ENCODE results near the gene LMF2. TPM values are rescaled to one million over a fixed set of nuclear protein-coding genes. Genes with fewer than 3 reads are reported as not detected.

The LMF2 gene
- total RNA-seq, 2 experiments from 2014 or later: 62.1 to 63.8 TPM

DNA sequence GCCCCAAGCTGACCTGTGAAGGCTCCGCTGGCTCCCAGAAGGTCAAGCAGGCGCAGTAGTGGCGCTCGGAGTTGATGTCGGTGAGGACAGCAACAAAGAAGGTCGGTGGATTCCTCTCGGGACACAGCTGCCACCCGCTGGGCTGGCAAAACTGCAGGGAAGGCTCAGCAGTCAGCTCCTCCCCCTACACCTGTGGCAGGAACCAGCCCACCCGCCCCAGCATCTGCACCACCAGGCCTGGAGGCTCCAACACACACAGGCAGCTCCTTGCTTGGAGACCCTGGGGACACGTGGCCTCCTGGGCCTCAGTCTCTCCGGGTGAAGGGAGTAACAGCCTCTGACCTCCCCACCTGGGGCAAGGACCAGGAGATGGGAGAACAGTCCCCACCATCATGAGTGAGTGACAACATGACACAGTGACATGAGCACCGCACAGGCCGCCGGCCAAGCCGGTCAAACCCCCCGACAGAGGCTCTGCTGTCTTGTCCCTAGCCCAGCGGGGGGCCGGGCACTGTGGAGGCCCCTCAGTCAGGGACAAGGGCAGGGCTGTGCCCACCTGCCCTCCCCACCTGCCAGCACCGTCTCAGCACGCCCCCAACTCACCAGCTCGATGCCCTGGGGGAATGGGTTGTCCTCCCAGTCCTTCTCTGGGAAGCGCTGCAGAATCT is 39.6 kb downstream of the LMF2 start:
- no peaks in the 10 kb centered on the region for H3K27me3 Mint-ChIP-seq
- no peak for DNase-seq
- H3K9me3 Mint-ChIP-seq: no peaks in the 10 kb centered on the region
- ChIA-PET POLR2A (no interaction called here), CTCF (interaction anchor here (1.5 to 4.6 kb wide), 2 partner anchors 57 to 153 kb away, joined by 4 to 18 read pairs; partner anchors contain the start of gene SCO2)
- peaks cover 43% of the 10 kb centered on the region for H3K4me1 Mint-ChIP-seq (ENCODE audit: low read depth)
- no peak overlapping the region for H3K4me3 Mint-ChIP-seq
- intact Hi-C loops (cut with micrococcal nuclease): loop anchor here (2.0 kb wide), 1 partner anchor 153 kb away; no protein-coding TSS in a partner anchor
- peaks cover 19% of the 10 kb centered on the region for H3K36me3 Mint-ChIP-seq
- no peak overlapping the region for H3K27ac Mint-ChIP-seq

- no peak for DNase-seq
- Mint-ChIP-seq H3K36me3 (peaks cover 19% of the 10 kb centered on the region), H3K27me3 (no peaks in the 10 kb centered on the region), H3K27ac (no peak overlapping the region), H3K4me1 (ENCODE audit: low read depth) (peaks cover 37% of the 10 kb centered on the region), H3K9me3 (no peaks in the 10 kb centered on the region), H3K4me3 (no peak overlapping the region)
- intact Hi-C loops (cut with micrococcal nuclease): no loop called here
- ChIA-PET POLR2A (interaction anchor here (1.5 kb wide), 1 partner anchor 42 kb away, joined by 3 read pairs; no protein-coding TSS in a partner anchor), CTCF (no interaction called here)
Observed at GRCh38 chr22:50467341-50467740, 40.2 kb downstream of the LMF2 start.

GRCh38 chr22:50465066-50465930 is 42.2 kb downstream of the LMF2 start:
- DNase-seq: no peak
- Mint-ChIP-seq H3K4me3 (no peak overlapping the region), H3K9me3 (no peaks in the 10 kb centered on the region), H3K4me1 (ENCODE audit: low read depth) (peaks cover 17% of the 10 kb centered on the region), H3K27ac (no peak overlapping the region), H3K36me3 (peaks cover 25% of the 10 kb centered on the region), H3K27me3 (no peaks in the 10 kb centered on the region)
- intact Hi-C loops (cut with micrococcal nuclease): no loop called here
- ChIA-PET CTCF (interaction anchor here (1.0 kb wide), 1 partner anchor 8 kb away, joined by 3 read pairs; no protein-coding TSS in a partner anchor), POLR2A (interaction anchor here (1.5 kb wide), 1 partner anchor 9 kb away, joined by 3 read pairs; no protein-coding TSS in a partner anchor)

DNA sequence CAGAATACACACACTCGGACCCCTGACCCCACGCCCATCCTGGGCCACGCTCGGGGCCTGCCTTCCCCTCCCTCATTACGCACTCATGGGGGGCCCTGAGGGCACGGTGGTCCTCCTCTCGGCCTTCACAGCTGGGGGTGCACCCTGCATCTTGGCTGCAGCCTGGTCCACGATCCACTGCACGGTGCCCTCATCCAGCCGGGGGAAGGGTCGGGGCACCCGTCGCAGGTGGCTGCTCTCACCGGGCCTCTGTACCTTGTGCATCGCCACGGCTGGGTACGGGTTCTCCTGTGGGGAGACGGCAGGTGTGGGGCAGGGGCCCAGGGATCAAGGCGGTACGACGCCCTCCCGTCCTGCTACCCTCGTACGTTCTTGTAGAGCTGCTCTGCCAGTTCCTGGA is 43.1 kb downstream of the LMF2 start:
- H3K27ac Mint-ChIP-seq: no peak overlapping the region
- no peak for DNase-seq
- peaks cover 10% of the 10 kb centered on the region for H3K4me1 Mint-ChIP-seq (ENCODE audit: low read depth)
- H3K27me3 Mint-ChIP-seq: no peaks in the 10 kb centered on the region
- ChIA-PET POLR2A (interaction anchor here (1.5 kb wide), 1 partner anchor 9 kb away, joined by 3 read pairs; no protein-coding TSS in a partner anchor), CTCF (interaction anchor here (1.6 kb wide), 1 partner anchor 34 kb away, joined by 3 read pairs; no protein-coding TSS in a partner anchor)
- intact Hi-C loops (cut with micrococcal nuclease): no loop called here
- no peaks in the 10 kb centered on the region for H3K9me3 Mint-ChIP-seq
- H3K4me3 Mint-ChIP-seq: no peak overlapping the region
- peaks cover 27% of the 10 kb centered on the region for H3K36me3 Mint-ChIP-seq

- no peaks in the 10 kb centered on the region for H3K27me3 Mint-ChIP-seq
- ChIA-PET POLR2A (no interaction called here), CTCF (interaction anchor here (1.6 kb wide), 1 partner anchor 35 kb away, joined by 3 read pairs; no protein-coding TSS in a partner anchor)
- no peaks in the 10 kb centered on the region for H3K9me3 Mint-ChIP-seq
- intact Hi-C loops (cut with micrococcal nuclease): no loop called here
- H3K4me3 Mint-ChIP-seq: no peak overlapping the region
- peak overlapping the region; percentile 50 for H3K27ac Mint-ChIP-seq
- DNase-seq: no peak
- peaks cover under 1% of the 10 kb centered on the region for H3K4me1 Mint-ChIP-seq (ENCODE audit: low read depth)
- H3K36me3 Mint-ChIP-seq: peaks cover 27% of the 10 kb centered on the region
Observed at GRCh38 chr22:50463188-50463900, 44.2 kb downstream of the LMF2 start.

DNA sequence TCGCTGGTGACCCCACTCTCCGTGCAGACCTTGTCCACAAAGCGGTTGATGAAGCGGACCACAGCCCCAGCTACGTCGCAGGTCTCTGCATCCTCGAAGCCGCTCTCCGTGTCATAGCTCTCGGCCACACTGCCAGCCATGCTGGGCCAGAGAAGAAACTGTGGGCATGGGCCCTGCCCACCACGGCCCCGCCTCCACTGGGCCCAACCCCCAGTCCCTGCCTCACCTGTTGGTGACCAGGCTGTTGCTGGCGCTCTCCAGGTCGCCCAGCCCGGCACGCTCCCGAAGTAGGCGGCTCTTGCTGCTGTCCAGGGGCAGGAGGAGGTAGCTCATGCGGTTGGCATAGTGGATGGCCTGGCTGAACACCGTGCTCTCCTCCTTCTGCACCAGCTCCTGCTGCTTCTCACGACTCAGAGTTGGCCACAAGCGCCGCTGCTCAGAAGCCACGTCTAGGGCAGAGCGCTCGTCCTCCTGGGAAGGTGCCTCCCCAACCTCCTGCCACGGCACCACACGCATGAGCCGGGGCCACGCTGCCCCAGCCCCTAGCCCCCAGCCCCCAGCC is 45.4 kb downstream of the LMF2 start:
- CTCF ChIA-PET: no interaction called here
- H3K9me3 Mint-ChIP-seq: no peaks in the 10 kb centered on the region
- H3K4me1 Mint-ChIP-seq (ENCODE audit: low read depth): no peaks in the 10 kb centered on the region
- H3K4me3 Mint-ChIP-seq: no peak overlapping the region
- POLR2A ChIA-PET: no interaction called here
- no peak overlapping the region for H3K27ac Mint-ChIP-seq
- H3K36me3 Mint-ChIP-seq: peaks cover 24% of the 10 kb centered on the region
- intact Hi-C loops (cut with micrococcal nuclease): no loop called here
- no peaks in the 10 kb centered on the region for H3K27me3 Mint-ChIP-seq
- no peak for DNase-seq

- Mint-ChIP-seq H3K9me3 (no peaks in the 10 kb centered on the region), H3K27ac (no peak overlapping the region), H3K4me3 (no peak overlapping the region), H3K4me1 (ENCODE audit: low read depth) (no peaks in the 10 kb centered on the region), H3K36me3 (peaks cover 23% of the 10 kb centered on the region), H3K27me3 (no peaks in the 10 kb centered on the region)
- POLR2A ChIA-PET: no interaction called here
- CTCF ChIA-PET: no interaction called here
- DNase-seq: no peak
- intact Hi-C loops (cut with micrococcal nuclease): no loop called here
Observed at GRCh38 chr22:50461536-50461935, 46.0 kb downstream of the LMF2 start.

DNA sequence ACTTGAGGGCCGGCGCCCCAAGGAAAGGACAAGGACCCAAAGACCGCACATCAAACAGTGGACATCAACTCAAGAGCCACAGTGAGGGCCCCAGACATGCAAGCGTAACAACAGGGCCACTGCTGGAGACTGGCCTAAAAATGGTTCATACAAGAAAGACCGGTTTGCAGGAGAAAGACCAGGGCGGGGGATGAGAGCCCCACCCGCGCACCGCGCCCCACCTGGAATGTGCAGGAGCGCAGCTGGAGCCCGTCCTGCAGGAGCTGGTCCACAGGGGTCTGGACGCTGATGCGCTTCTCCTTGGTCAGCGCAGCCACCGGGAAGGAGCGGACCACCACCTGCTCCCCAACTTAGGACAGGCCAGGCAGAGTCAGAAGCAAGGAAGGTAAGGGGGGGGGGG is 46.6 kb downstream of the LMF2 start:
- H3K4me3 Mint-ChIP-seq: no peak overlapping the region
- no peak for DNase-seq
- no peaks in the 10 kb centered on the region for H3K9me3 Mint-ChIP-seq
- no peaks in the 10 kb centered on the region for H3K27me3 Mint-ChIP-seq
- POLR2A ChIA-PET: no interaction called here
- intact Hi-C loops (cut with micrococcal nuclease): no loop called here
- CTCF ChIA-PET: interaction anchor here (0.6 to 1.1 kb wide), 2 partner anchors 11 to 104 kb away, joined by 3 to 6 read pairs; no protein-coding TSS in a partner anchor
- peaks cover 21% of the 10 kb centered on the region for H3K36me3 Mint-ChIP-seq
- H3K27ac Mint-ChIP-seq: no peak overlapping the region
- H3K4me1 Mint-ChIP-seq (ENCODE audit: low read depth): no peaks in the 10 kb centered on the region

DNA sequence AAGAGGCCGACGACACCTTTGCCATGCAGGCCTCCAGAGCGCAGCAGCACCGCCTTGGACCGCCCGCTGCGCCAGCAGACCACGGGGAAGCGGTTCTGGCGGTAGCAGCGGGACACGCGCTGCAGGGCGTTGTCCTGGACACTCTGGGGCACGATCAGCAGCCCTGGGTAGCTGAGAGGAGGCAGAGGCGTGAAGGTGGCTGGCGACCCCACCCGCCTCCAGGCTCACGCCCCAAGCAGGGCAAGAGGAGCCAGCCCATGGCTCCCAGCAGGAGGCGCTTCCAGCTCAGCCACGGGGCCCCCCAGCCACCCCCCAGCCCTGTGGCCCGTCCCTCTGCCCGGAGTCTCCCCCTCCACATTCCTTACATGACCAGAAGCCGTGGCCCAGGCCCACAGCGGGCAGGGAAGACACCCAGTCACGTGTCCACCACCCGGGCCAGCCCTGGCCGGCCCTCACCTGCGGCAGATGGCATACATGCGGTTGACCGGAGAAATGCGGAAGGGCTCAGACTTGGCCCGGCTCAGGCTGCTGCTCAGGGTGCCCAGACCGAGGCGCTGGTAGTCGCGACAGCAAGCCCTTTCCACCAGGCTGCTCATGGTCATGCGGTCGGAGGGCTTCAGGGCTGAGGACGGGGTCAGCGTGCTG is 47.9 kb downstream of the LMF2 start:
- Mint-ChIP-seq H3K27ac (no peak overlapping the region), H3K4me1 (ENCODE audit: low read depth) (no peaks in the 10 kb centered on the region), H3K27me3 (no peaks in the 10 kb centered on the region), H3K36me3 (peaks cover 19% of the 10 kb centered on the region), H3K9me3 (no peaks in the 10 kb centered on the region), H3K4me3 (no peak overlapping the region)
- DNase-seq: no peak
- ChIA-PET CTCF (interaction anchor here (1.4 kb wide), 1 partner anchor 39 kb away, joined by 3 read pairs; no protein-coding TSS in a partner anchor), POLR2A (interaction anchor here (0.9 kb wide), 1 partner anchor 10 kb away, joined by 3 read pairs; no protein-coding TSS in a partner anchor)
- intact Hi-C loops (cut with micrococcal nuclease): loop anchor here (5.0 kb wide), 1 partner anchor 38 kb away; no protein-coding TSS in a partner anchor

GRCh38 chr22:50459016-50459415 is 48.5 kb downstream of the LMF2 start:
- no peaks in the 10 kb centered on the region for H3K27me3 Mint-ChIP-seq
- CTCF ChIA-PET: interaction anchor here (1.4 kb wide), 1 partner anchor 39 kb away, joined by 3 read pairs; no protein-coding TSS in a partner anchor
- POLR2A ChIA-PET: interaction anchor here (0.9 kb wide), 1 partner anchor 11 kb away, joined by 3 read pairs; no protein-coding TSS in a partner anchor
- no peak overlapping the region for H3K4me3 Mint-ChIP-seq
- H3K4me1 Mint-ChIP-seq (ENCODE audit: low read depth): peaks cover 2% of the 10 kb centered on the region
- DNase-seq: no peak
- H3K27ac Mint-ChIP-seq: no peak overlapping the region
- H3K9me3 Mint-ChIP-seq: no peaks in the 10 kb centered on the region
- intact Hi-C loops (cut with micrococcal nuclease): loop anchor here (5.0 kb wide), 1 partner anchor 38 kb away; no protein-coding TSS in a partner anchor
- H3K36me3 Mint-ChIP-seq: peaks cover 23% of the 10 kb centered on the region

All from activated CD4-positive, alpha-beta memory T cell treated with anti-CD3 and anti-CD28 coated beads for 36 hours (primary cell).